GM18508 (cell line): Measurements from ENCODE around the gene RASSF10.
"Not testable (repeated sequence)": the region's sequence is repeated elsewhere in the genome, so short reads cannot be mapped to it uniquely, and the experiment has no call there.

Experiments used
- ATAC-seq: cut with Tn5 transposase; IDR thresholded peaks from one replicate; pipeline ENCODE4 v1.9.1; 2021; ENCODE audit warnings: moderate number of reproducible peaks; ENCODE audit not compliant: insufficient read depth, unreplicated experiment

RASSF10 gene

GRCh38 chr11:13015753-13016152 lies 6.6 kb downstream of the RASSF10 start:
- no peak for ATAC-seq

GRCh38 chr11:13016415-13016814 lies 7.3 kb downstream of the RASSF10 start:
- no peak for ATAC-seq

- ATAC-seq: no peak
Observed at GRCh38 chr11:13019313-13019712, 10.2 kb downstream of the RASSF10 start.

- no peak for ATAC-seq
Observed at GRCh38 chr11:13023423-13023822, 14.3 kb downstream of the RASSF10 start.

GRCh38 chr11:13026722-13027121 lies 17.6 kb downstream of the RASSF10 start:
- ATAC-seq: no peak

GRCh38 chr11:13028322-13028721 lies 19.2 kb downstream of the RASSF10 start:
- ATAC-seq: no peak

- no peak for ATAC-seq
Observed at GRCh38 chr11:13029872-13030271, 20.8 kb downstream of the RASSF10 start.

GRCh38 chr11:13030857-13031256 lies 21.7 kb downstream of the RASSF10 start:
- ATAC-seq: no peak

- ATAC-seq: no peak
Observed at GRCh38 chr11:13031349-13031748, 22.2 kb downstream of the RASSF10 start.

- no peak for ATAC-seq
Observed at GRCh38 chr11:13033760-13034533, 24.8 kb downstream of the RASSF10 start.

- no peak for ATAC-seq
Observed at GRCh38 chr11:13035711-13036110, 26.6 kb downstream of the RASSF10 start.

- no peak for ATAC-seq
Observed at GRCh38 chr11:13036235-13036634, 27.1 kb downstream of the RASSF10 start.

GRCh38 chr11:13038366-13038765 lies 29.2 kb downstream of the RASSF10 start:
- no peak for ATAC-seq

- ATAC-seq: no peak
Observed at GRCh38 chr11:13039126-13039525, 30.0 kb downstream of the RASSF10 start.

GRCh38 chr11:13040969-13041561 lies 31.9 kb downstream of the RASSF10 start:
- ATAC-seq: no peak

GRCh38 chr11:13042873-13043342 lies 33.8 kb downstream of the RASSF10 start:
- no peak for ATAC-seq

GRCh38 chr11:13043912-13044628 lies 35.0 kb downstream of the RASSF10 start:
- ATAC-seq: no peak

- ATAC-seq: not testable (repeated sequence)
Observed at GRCh38 chr11:13045089-13045488, 36.0 kb downstream of the RASSF10 start.

GRCh38 chr11:13045734-13046133 lies 36.6 kb downstream of the RASSF10 start:
- no peak for ATAC-seq

- ATAC-seq: no peak
Observed at GRCh38 chr11:13046637-13047570, 37.8 kb downstream of the RASSF10 start.
